Measurements from ENCODE around the gene JTB.

The JTB gene

GRCh38 chr1:153967107-153967999 is 10.1 kb downstream of the JTB start, which contains the start of gene CREB3L4:
Gene CREB3L4, plus strand, starts transcription at chr1:153967902. Its CDS starts 624 bp downstream, at chr1:153968526.
- Mint-ChIP-seq H3K9me3 (ENCODE audit: low read depth) (no peaks in the 10 kb centered on the region), H3K4me3 (peak within 1 kb of the TSS; percentile 90), H3K27me3 (no peaks in the 10 kb centered on the region), H3K27ac (peak within 1 kb of the TSS; percentile 91), H3K4me1 (ENCODE audit: low read depth) (peaks cover 49% of the 10 kb centered on the region), H3K36me3 (no peaks in the 10 kb centered on the region)

- no peaks in the 10 kb centered on the region for H3K27me3 Mint-ChIP-seq
- H3K36me3 Mint-ChIP-seq = no peaks in the 10 kb centered on the region
- H3K27ac Mint-ChIP-seq = peak overlapping the region; percentile 99
- no peaks in the 10 kb centered on the region for H3K9me3 Mint-ChIP-seq (ENCODE audit: low read depth)
- peak overlapping the region; percentile 98 for H3K4me3 Mint-ChIP-seq
- peaks cover 53% of the 10 kb centered on the region for H3K4me1 Mint-ChIP-seq (ENCODE audit: low read depth)
Observed at GRCh38 chr1:153963850-153964331, 13.6 kb downstream of the JTB start.

GRCh38 chr1:153963030-153963849 is 14.2 kb downstream of the JTB start, which contains the start of gene SLC39A1:
Gene SLC39A1, minus strand, starts transcription at chr1:153963537. Its CDS starts 822 bp downstream, at chr1:153962715.
- peak within 1 kb of the TSS; percentile 99 for H3K27ac Mint-ChIP-seq
- peaks cover 55% of the 10 kb centered on the region for H3K4me1 Mint-ChIP-seq (ENCODE audit: low read depth)
- no peaks in the 10 kb centered on the region for H3K36me3 Mint-ChIP-seq
- H3K27me3 Mint-ChIP-seq = no peaks in the 10 kb centered on the region
- H3K9me3 Mint-ChIP-seq (ENCODE audit: low read depth) = no peaks in the 10 kb centered on the region
- peak within 1 kb of the TSS; percentile 98 for H3K4me3 Mint-ChIP-seq

- H3K27ac Mint-ChIP-seq = peak overlapping the region; percentile 99
- H3K4me1 Mint-ChIP-seq (ENCODE audit: low read depth) = peaks cover 48% of the 10 kb centered on the region
- no peaks in the 10 kb centered on the region for H3K36me3 Mint-ChIP-seq
- H3K9me3 Mint-ChIP-seq (ENCODE audit: low read depth) = no peaks in the 10 kb centered on the region
- H3K4me3 Mint-ChIP-seq = peak overlapping the region; percentile 98
- H3K27me3 Mint-ChIP-seq = no peaks in the 10 kb centered on the region
Observed at GRCh38 chr1:153962088-153963029, 15.1 kb downstream of the JTB start.

- no peaks in the 10 kb centered on the region for H3K9me3 Mint-ChIP-seq (ENCODE audit: low read depth)
- peak overlapping the region; percentile 99 for H3K27ac Mint-ChIP-seq
- peaks cover 49% of the 10 kb centered on the region for H3K4me1 Mint-ChIP-seq (ENCODE audit: low read depth)
- no peaks in the 10 kb centered on the region for H3K27me3 Mint-ChIP-seq
- no peaks in the 10 kb centered on the region for H3K36me3 Mint-ChIP-seq
- peak overlapping the region; percentile 98 for H3K4me3 Mint-ChIP-seq
Observed at GRCh38 chr1:153961421-153961820, 16.1 kb downstream of the JTB start.

DNA sequence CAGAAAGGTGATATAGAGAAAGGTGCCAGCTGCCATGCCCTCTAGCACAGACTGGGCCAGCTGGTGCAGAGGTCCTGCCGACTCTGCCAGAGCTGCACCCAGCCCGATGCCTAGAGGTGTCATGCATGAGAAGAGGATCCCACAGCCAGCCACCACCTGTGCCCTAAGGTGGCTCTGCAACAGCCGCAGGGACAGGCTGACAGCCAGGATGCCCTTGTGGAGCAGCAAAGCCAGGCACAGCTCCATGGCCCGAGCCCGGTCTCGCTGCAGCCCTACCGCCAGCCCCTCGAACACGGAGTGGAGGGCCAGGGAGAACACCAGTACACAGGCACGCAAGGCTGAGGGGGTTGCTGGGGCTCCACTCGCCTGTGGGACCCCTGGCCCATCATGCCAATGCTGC is 17.3 kb downstream of the JTB start:
- no peak overlapping the region for H3K27ac Mint-ChIP-seq
- no peak overlapping the region for H3K4me3 Mint-ChIP-seq
- H3K9me3 Mint-ChIP-seq (ENCODE audit: low read depth) = no peaks in the 10 kb centered on the region
- H3K36me3 Mint-ChIP-seq = no peaks in the 10 kb centered on the region
- peaks cover 48% of the 10 kb centered on the region for H3K4me1 Mint-ChIP-seq (ENCODE audit: low read depth)
- no peaks in the 10 kb centered on the region for H3K27me3 Mint-ChIP-seq

DNA sequence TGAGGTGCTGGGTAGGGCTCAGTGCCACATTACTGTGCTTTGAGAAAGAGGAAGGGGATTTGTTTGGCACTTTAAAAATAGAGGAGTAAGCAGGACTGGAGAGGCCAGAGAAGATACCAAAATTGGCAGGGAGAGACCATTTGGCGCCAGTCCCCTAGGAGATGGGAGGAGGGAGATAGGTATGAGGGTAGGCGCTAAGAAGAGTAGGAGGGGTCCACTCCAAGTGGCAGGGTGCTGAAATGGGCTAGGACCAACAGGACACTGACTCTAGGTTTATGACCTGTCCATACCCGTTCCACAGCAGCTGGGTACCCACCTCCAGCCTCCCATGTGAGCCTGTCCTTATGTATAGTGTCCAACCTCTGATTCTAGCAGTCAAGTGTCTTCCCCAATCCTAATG is 18.0 kb downstream of the JTB start:
- no peaks in the 10 kb centered on the region for H3K36me3 Mint-ChIP-seq
- H3K27ac Mint-ChIP-seq = peak overlapping the region; percentile 61
- peaks cover 54% of the 10 kb centered on the region for H3K4me1 Mint-ChIP-seq (ENCODE audit: low read depth)

DNA sequence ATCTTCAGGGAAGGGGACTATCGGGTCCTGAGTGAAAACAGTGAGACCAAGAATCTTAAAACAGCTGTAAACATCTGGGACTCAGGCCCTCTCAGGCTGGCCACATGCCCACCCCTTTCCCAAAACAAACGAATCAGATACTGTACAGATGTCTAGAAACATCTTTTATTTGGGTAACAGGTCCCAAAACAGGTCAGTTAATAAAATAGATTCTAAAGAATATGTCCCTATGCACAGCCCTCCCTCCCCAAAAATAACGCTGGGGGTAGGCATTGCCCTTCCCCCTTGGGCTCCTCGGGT is 18.6 kb downstream of the JTB start:
- H3K4me1 Mint-ChIP-seq (ENCODE audit: low read depth) = peaks cover 55% of the 10 kb centered on the region
- peaks cover 3% of the 10 kb centered on the region for H3K36me3 Mint-ChIP-seq
- no peaks in the 10 kb centered on the region for H3K27me3 Mint-ChIP-seq
- H3K9me3 Mint-ChIP-seq (ENCODE audit: low read depth) = no peaks in the 10 kb centered on the region
- peak overlapping the region; percentile 100 for H3K4me3 Mint-ChIP-seq
- peak overlapping the region; percentile 96 for H3K27ac Mint-ChIP-seq

More for the DNA sequence above, 18.0 kb downstream of the JTB start:
- no peaks in the 10 kb centered on the region for H3K27me3 Mint-ChIP-seq
- peak overlapping the region; percentile 8 for H3K4me3 Mint-ChIP-seq
- no peaks in the 10 kb centered on the region for H3K9me3 Mint-ChIP-seq (ENCODE audit: low read depth)

DNA sequence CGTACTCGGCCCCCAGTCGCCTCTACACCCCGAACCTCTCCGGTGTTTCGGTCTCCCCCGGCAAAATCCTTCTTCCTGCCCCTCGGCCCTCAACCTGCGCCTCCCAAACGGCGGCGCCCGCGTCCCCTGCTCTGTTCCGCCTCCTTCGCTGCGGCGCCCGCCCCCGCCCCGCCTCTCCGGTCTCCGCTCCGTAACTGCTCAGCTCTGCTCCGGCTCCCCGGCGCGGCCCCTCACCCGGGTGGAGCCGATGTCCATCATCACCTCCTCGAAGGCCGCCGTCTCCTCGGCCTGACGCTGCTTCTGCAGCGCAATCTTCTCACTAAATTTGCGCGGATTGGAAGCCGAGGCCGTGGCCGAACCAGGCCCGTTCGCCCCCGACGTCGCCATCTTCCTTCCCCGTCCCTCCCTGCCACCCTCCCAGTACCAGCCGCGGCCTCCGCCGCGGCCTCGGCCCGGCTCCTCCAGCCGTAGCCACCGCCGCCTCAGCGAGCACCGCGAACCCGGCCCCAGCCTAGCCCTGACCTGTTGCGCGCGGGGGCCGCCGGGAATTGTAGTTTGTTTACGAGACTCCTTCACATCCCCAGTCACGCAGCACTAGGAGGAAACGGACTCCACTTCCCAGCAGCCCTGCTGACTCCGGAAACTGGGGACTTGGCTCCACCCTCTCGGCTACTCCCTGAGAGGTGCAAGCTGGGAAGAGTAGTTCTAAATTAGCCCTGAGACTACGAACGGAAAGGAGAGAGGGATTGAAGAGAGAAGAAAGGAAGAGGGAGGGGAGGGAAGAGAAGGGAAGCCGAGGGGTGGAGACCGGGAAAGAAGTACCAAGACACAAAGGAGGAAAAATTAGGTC is 19.1 kb downstream of the JTB start, which contains the start of gene CRTC2:
Gene CRTC2, minus strand, starts transcription at position 502 of the 850 bp plus-strand sequence. Its CDS starts 115 bp downstream, at position 387.
- Mint-ChIP-seq H3K4me3 (peak within 1 kb of the TSS; percentile 100), H3K27ac (peak within 1 kb of the TSS; percentile 96), H3K4me1 (ENCODE audit: low read depth) (peaks cover 55% of the 10 kb centered on the region), H3K27me3 (no peaks in the 10 kb centered on the region), H3K36me3 (peaks cover 3% of the 10 kb centered on the region), H3K9me3 (ENCODE audit: low read depth) (no peaks in the 10 kb centered on the region)

- Mint-ChIP-seq H3K4me3 (peak overlapping the region; percentile 100), H3K27me3 (no peaks in the 10 kb centered on the region), H3K27ac (peak overlapping the region; percentile 96), H3K4me1 (ENCODE audit: low read depth) (peaks cover 53% of the 10 kb centered on the region), H3K9me3 (ENCODE audit: low read depth) (no peaks in the 10 kb centered on the region), H3K36me3 (peaks cover 3% of the 10 kb centered on the region)
Observed at GRCh38 chr1:153957744-153958110, 19.7 kb downstream of the JTB start.

GRCh38 chr1:153956997-153957715 is 20.3 kb downstream of the JTB start:
- H3K36me3 Mint-ChIP-seq = peaks cover 3% of the 10 kb centered on the region
- H3K27me3 Mint-ChIP-seq = no peaks in the 10 kb centered on the region
- peaks cover 47% of the 10 kb centered on the region for H3K4me1 Mint-ChIP-seq (ENCODE audit: low read depth)
- peak overlapping the region; percentile 100 for H3K4me3 Mint-ChIP-seq
- H3K27ac Mint-ChIP-seq = peak overlapping the region; percentile 96
- no peaks in the 10 kb centered on the region for H3K9me3 Mint-ChIP-seq (ENCODE audit: low read depth)

DNA sequence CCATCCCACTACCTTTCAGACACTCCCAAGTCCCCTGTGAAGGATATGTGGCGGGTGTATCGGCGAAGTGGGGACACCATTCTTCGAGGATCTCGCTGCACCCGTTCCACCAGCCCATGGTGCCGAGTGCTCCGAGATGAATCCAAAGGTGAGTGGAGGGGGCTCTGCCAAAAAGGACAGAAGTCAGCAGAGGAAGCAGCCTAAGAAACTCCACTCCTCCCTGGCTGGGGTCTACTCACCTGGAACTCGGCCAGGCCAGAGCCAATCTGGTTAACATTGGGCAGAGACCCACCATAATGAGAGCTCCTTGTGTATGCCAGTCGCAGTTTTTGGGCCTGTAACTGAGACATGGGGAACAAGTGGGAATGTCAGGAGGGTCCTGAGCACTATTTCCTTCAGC is 22.6 kb downstream of the JTB start:
- peaks cover 40% of the 10 kb centered on the region for H3K4me1 Mint-ChIP-seq (ENCODE audit: low read depth)
- H3K27me3 Mint-ChIP-seq = no peaks in the 10 kb centered on the region
- H3K9me3 Mint-ChIP-seq (ENCODE audit: low read depth) = no peaks in the 10 kb centered on the region
- H3K27ac Mint-ChIP-seq = peak overlapping the region; percentile 91
- peaks cover 4% of the 10 kb centered on the region for H3K36me3 Mint-ChIP-seq
- peak overlapping the region; percentile 27 for H3K4me3 Mint-ChIP-seq

DNA sequence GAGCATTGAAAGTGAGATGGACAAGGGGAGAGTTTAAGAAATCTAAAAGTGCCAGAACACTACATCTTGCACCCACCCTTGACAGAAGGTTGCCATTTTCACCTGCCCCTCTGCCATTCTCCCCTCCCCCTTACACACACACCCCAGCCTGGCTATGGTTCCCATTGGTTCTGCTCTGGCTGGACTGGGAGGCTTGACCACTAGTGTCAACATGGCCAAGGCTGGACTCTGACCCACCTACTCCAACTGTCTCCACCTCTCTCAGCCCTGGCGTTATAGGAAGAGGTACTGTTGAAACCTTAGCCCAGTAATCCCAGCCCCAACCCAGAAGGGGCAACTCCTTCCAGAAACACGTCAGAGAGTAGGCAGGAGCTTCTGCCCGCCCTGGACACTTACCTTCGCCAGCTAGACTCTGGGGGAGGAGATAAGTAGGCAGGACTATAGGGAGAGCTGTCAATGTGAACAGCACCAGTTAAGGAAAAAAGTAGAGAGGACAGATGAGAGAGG is 23.6 kb downstream of the JTB start:
- Mint-ChIP-seq H3K27me3 (no peaks in the 10 kb centered on the region), H3K4me1 (ENCODE audit: low read depth) (peaks cover 39% of the 10 kb centered on the region), H3K9me3 (ENCODE audit: low read depth) (no peaks in the 10 kb centered on the region), H3K27ac (peak overlapping the region; percentile 91), H3K4me3 (peak overlapping the region; percentile 27), H3K36me3 (peaks cover 4% of the 10 kb centered on the region)

Data from activated naive CD8-positive, alpha-beta T cell (primary cell).